ENCODE data around the gene TUB. TPM values are rescaled to one million over a fixed set of nuclear protein-coding genes. Genes with fewer than 3 reads are reported as not detected.

TUB gene
- polyA plus RNA-seq, 1 donor (not counting 4 experiments of a cell fraction or from before 2014, with no cell fraction given): 0.84 TPM

- Histone ChIP-seq H3K36me3 (ENCODE audit: control insufficient read depth in 2 of 2, extremely low read depth in 1 of 2, insufficient read depth in 2 of 2, low read length in 2 of 2) (no peaks in the 10 kb centered on the region), H3K4me2 (ENCODE audit: control insufficient read depth, extremely low read depth, insufficient read depth, low read depth, low read length) (no peak overlapping the region), H3K79me2 (ENCODE audit: control insufficient read depth, insufficient read depth, low read length) (no peaks in the 10 kb centered on the region), H3K27me3 (ENCODE audit: control insufficient read depth, extremely low read depth, insufficient read depth, low read length) (peaks cover 7% of the 10 kb centered on the region), H3K4me1 (ENCODE audit: control insufficient read depth, extremely low read depth, insufficient read depth, low read length) (no peaks in the 10 kb centered on the region), H3K9ac (ENCODE audit: control insufficient read depth, extremely low read depth, insufficient read depth, low read length) (no peak overlapping the region), H4K20me1 (ENCODE audit: control insufficient read depth, extremely low read depth, insufficient read depth, low read length) (no peaks in the 10 kb centered on the region), H3K9me1 (ENCODE audit: control insufficient read depth, extremely low read depth, insufficient read depth, low read length) (no peaks in the 10 kb centered on the region), H3K4me3 (ENCODE audit: control insufficient read depth in 2 of 3, extremely low read depth in 1 of 3, insufficient read depth in 2 of 3, low read depth in 1 of 3, low read length in 3 of 3) (no peak overlapping the region), H2AFZ (ENCODE audit: control insufficient read depth, low read length) (no peak overlapping the region), H3K9me3 (ENCODE audit: control insufficient read depth, low read depth, low read length) (no peaks in the 10 kb centered on the region), H3K27ac (ENCODE audit: control insufficient read depth, insufficient read depth, low read length) (no peak overlapping the region)
- FAIRE-seq: no peak
- dilution Hi-C loops (cut with MboI; ENCODE audit: extremely low pct_ligation_motif_present, low sequenced_read_pairs): no loop called here
- TF ChIP-seq EZH2 (IDR thresholded peaks at IDR 0.05; ENCODE audit: low read length) (no peak), CTCF (optimal IDR thresholded peaks at IDR 0.05 in 1 of 3, IDR thresholded peaks at IDR 0.05 in 1 of 3, conservative IDR thresholded peaks at IDR 0.05 in 1 of 3; ENCODE audit: extremely low read depth in 1 of 3, insufficient read depth in 2 of 3, low read length in 3 of 3) (no peak)
- no peak for DNase-seq (ENCODE audit: low read depth, low spot score)
Observed at GRCh38 chr11:8069771-8070170, 11.2 kb upstream of the TUB start.

GRCh38 chr11:8070417-8071115, 10.4 kb upstream of the TUB start:
- TF ChIP-seq EZH2 (IDR thresholded peaks at IDR 0.05; ENCODE audit: low read length) (no peak), CTCF (optimal IDR thresholded peaks at IDR 0.05 in 1 of 3, IDR thresholded peaks at IDR 0.05 in 1 of 3, conservative IDR thresholded peaks at IDR 0.05 in 1 of 3; ENCODE audit: extremely low read depth in 1 of 3, insufficient read depth in 2 of 3, low read length in 3 of 3) (peak; percentile 13 to 39 (median 33))
- DNase-seq (ENCODE audit: low read depth, low spot score): no peak
- H3K4me2 ChIP-seq (ENCODE audit: control insufficient read depth, extremely low read depth, insufficient read depth, low read depth, low read length): no peak overlapping the region
- H3K4me1 ChIP-seq (ENCODE audit: control insufficient read depth, extremely low read depth, insufficient read depth, low read length): no peaks in the 10 kb centered on the region
- dilution Hi-C loops (cut with MboI; ENCODE audit: extremely low pct_ligation_motif_present, low sequenced_read_pairs): no loop called here
- H3K9me1 ChIP-seq (ENCODE audit: control insufficient read depth, extremely low read depth, insufficient read depth, low read length): no peaks in the 10 kb centered on the region
- H3K9me3 ChIP-seq (ENCODE audit: control insufficient read depth, low read depth, low read length): no peaks in the 10 kb centered on the region
- no peak overlapping the region for H3K9ac ChIP-seq (ENCODE audit: control insufficient read depth, extremely low read depth, insufficient read depth, low read length)
- no peaks in the 10 kb centered on the region for H3K36me3 ChIP-seq (ENCODE audit: control insufficient read depth in 2 of 2, extremely low read depth in 1 of 2, insufficient read depth in 2 of 2, low read length in 2 of 2)
- H3K27me3 ChIP-seq (ENCODE audit: control insufficient read depth, extremely low read depth, insufficient read depth, low read length): peaks cover 7% of the 10 kb centered on the region
- no peak overlapping the region for H3K27ac ChIP-seq (ENCODE audit: control insufficient read depth, insufficient read depth, low read length)
- no peaks in the 10 kb centered on the region for H3K79me2 ChIP-seq (ENCODE audit: control insufficient read depth, insufficient read depth, low read length)
- no peak overlapping the region for H2AFZ ChIP-seq (ENCODE audit: control insufficient read depth, low read length)
- FAIRE-seq: no peak
- H3K4me3 ChIP-seq (ENCODE audit: control insufficient read depth in 2 of 3, extremely low read depth in 1 of 3, insufficient read depth in 2 of 3, low read depth in 1 of 3, low read length in 3 of 3): no peak overlapping the region
- no peaks in the 10 kb centered on the region for H4K20me1 ChIP-seq (ENCODE audit: control insufficient read depth, extremely low read depth, insufficient read depth, low read length)

Data from keratinocyte (primary cell).